Thyroid gland (tissue), 4 donors: Measurements from ENCODE around the gene PTPN3.
"Not testable (repeated sequence)": the region's sequence is repeated elsewhere in the genome, so short reads cannot be mapped to it uniquely, and the experiment has no call there.

Experiments
- CTCF ChIP-seq, 6 experiments: fragments of 200-600 bp in 3 of 6; fragments of 450-650 bp in 3 of 6; sonication (generic) in 3 of 6; IDR thresholded peaks; one replicate each; pipeline ENCODE4 v1.5.1; 2016 to 2019; ENCODE audit warnings: antibody characterized with exemption in 6 of 6, mild to moderate bottlenecking in 2 of 6, inconsistent platforms in 1 of 6, moderate library complexity in 1 of 6
- POLR2A ChIP-seq, 2 donors: fragments of 450-650 bp; IDR thresholded peaks; one replicate each; pipeline ENCODE4 v1.6.1; 2017; ENCODE audit warnings: antibody characterized with exemption in 2 of 2, mild to moderate bottlenecking in 2 of 2, moderate library complexity in 1 of 2

- not testable (repeated sequence) for TF ChIP-seq CTCF, POLR2A (IDR thresholded peaks at IDR 0.05)
Observed at GRCh38 chr9:109532652-109533051, 34.5 kb upstream of the PTPN3 start.
